Measurements from ENCODE around the gene BOLA1. TPM values are rescaled to one million over a fixed set of nuclear protein-coding genes. Genes with fewer than 3 reads are reported as not detected.
"Not testable (repeated sequence)": the region's sequence is repeated elsewhere in the genome, so short reads cannot be mapped to it uniquely, and the experiment has no call there.

Gene BOLA1
- total and polyA plus RNA-seq, 12 donors: 12.2 to 63.8 (median 34.0) TPM

DNA sequence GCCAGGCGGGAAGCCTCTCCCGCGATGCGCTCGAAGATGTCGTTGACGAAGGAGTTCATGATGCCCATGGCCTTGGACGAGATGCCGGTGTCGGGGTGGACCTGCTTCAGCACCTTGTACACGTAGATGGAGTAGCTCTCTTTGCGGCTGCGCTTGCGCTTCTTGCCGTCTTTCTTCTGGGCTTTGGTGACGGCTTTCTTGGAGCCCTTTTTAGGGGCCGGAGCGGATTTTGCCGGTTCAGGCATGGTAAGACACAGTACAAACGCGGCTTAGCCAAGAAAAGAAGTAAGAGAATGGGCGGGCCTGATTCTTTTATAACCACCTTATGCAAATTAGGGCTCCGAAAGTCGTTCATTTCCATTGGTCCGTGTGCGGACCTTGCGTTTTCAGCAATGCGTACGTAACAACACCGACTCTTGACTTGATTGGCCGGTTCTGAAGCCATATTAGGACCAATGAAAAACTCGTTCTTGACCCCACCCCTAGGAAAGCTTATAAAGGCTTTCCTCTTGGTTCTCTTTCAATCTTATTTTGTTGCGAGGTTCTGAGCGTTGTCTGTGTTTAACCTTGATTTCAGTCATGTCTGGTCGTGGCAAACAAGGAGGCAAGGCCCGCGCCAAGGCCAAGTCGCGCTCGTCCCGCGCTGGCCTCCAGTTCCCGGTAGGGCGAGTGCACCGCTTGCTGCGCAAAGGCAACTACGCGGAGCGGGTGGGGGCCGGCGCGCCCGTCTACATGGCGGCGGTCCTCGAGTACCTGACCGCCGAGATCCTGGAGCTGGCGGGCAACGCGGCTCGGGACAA, 12.8 kb upstream of the BOLA1 start:
- Histone ChIP-seq H3K9me3 (replicated peaks in 1 of 3) (no peaks in the 10 kb centered on the region), H3K4me1 (replicated peaks in 1 of 2) (peaks cover 9 to 15% of the 10 kb centered on the region in 2 donors), H3K4me3 (peak overlapping the region; percentile 67 to 81 (median 72)), H3K36me3 (replicated peaks in 1 of 2) (no peaks in the 10 kb centered on the region), H3K27ac (peak overlapping the region; percentile 95 to 100 (median 99)), H3K27me3 (no peaks in the 10 kb centered on the region)
- 0% methylated on average over 20 to 62 of the region's 62 CpGs for WGBS, 4 donors
- TF ChIP-seq POLR2A (IDR thresholded peaks at IDR 0.05): peak; percentile 100
- TF ChIP-seq, protein P1, sequence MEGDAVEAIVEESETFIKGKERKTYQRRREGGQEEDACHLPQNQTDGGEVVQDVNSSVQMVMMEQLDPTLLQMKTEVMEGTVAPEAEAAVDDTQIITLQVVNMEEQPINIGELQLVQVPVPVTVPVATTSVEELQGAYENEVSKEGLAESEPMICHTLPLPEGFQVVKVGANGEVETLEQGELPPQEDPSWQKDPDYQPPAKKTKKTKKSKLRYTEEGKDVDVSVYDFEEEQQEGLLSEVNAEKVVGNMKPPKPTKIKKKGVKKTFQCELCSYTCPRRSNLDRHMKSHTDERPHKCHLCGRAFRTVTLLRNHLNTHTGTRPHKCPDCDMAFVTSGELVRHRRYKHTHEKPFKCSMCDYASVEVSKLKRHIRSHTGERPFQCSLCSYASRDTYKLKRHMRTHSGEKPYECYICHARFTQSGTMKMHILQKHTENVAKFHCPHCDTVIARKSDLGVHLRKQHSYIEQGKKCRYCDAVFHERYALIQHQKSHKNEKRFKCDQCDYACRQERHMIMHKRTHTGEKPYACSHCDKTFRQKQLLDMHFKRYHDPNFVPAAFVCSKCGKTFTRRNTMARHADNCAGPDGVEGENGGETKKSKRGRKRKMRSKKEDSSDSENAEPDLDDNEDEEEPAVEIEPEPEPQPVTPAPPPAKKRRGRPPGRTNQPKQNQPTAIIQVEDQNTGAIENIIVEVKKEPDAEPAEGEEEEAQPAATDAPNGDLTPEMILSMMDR (IDR thresholded peaks at IDR 0.05): peak in 1 of 6 experiments; percentile 50
- intact Hi-C loops (cut with DNase I): no loop called here
- peak; percentile 92 to 98 (median 95) for DNase-seq

DNA sequence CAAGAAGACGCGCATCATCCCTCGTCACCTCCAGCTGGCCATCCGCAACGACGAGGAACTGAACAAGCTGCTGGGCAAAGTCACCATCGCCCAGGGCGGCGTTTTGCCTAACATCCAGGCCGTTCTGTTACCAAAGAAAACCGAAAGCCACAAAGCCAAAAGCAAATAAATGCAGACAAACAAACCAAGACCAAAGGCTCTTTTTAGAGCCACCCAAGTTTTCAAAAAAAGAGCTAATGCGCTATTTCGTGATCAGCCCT, 12.2 kb upstream of the BOLA1 start:
- 0 to 1% (median 0%) methylated on average over 8 to 13 of the region's 13 CpGs for WGBS, 4 donors

DNA sequence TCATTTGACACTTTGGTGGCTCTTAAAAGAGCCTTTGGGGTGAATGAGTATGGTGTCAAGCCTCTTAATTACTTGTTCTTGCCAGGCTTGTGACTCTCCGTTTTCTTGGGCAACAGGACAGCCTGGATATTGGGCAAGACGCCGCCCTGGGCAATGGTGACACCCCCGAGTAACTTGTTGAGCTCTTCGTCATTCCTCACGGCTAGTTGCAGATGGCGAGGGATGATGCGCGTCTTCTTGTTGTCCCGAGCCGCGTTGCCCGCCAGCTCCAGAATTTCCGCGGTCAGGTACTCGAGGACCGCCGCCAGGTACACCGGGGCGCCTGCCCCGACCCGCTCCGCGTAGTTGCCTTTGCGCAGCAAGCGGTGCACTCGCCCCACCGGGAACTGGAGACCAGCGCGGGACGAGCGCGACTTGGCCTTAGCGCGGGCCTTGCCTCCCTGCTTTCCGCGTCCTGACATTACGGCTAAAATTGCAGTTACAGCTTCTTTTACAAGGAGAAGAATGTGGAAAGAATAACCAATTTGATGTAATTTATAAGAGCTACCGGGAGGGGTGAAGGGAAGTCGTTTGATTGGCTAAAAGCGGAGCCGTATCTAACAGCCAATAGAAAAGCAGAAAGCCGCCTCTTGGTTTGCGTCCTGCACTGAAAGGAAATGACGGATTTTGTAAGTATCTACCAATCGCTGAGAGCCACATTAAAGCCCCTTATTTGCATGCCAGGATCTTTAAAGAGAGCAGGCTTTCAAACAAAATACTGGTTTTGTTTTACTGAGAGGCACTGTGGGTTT, 11.7 kb upstream of the BOLA1 start:
- intact Hi-C loops (cut with DNase I): no loop called here
- H3K4me3 ChIP-seq: peak overlapping the region; percentile 9 to 81 (median 56)
- DNase-seq: peak; percentile 84 to 97 (median 91)
- no peaks in the 10 kb centered on the region for H3K36me3 ChIP-seq (replicated peaks in 1 of 2)
- peaks cover 9 to 15% of the 10 kb centered on the region in 2 donors for H3K4me1 ChIP-seq (replicated peaks in 1 of 2)
- TF ChIP-seq, protein P1 (IDR thresholded peaks at IDR 0.05): peak in 3 of 6 experiments; percentile 20 to 41 (median 31)
- TF ChIP-seq POLR2A (IDR thresholded peaks at IDR 0.05): peak; percentile 96 to 97
- WGBS, 4 donors: 0 to 1% (median 0%) methylated on average over 24 to 46 of the region's 46 CpGs
- H3K9me3 ChIP-seq (replicated peaks in 1 of 3): no peaks in the 10 kb centered on the region
- no peaks in the 10 kb centered on the region for H3K27me3 ChIP-seq
- peak overlapping the region; percentile 95 to 100 (median 99) for H3K27ac ChIP-seq

More for the DNA sequence above, 12.2 kb upstream of the BOLA1 start:
- DNase-seq; intact Hi-C loops (cut with DNase I); H3K9me3 ChIP-seq (replicated peaks in 1 of 3); H3K27me3 ChIP-seq; H3K36me3 ChIP-seq (replicated peaks in 1 of 2): not testable (repeated sequence)
- Histone ChIP-seq H3K4me3 (peak overlapping the region; percentile 9 to 81 (median 56)), H3K4me1 (replicated peaks in 1 of 2) (peaks cover 9 to 15% of the 10 kb centered on the region in 2 donors), H3K27ac (peak overlapping the region; percentile 95 to 100 (median 99))

DNA sequence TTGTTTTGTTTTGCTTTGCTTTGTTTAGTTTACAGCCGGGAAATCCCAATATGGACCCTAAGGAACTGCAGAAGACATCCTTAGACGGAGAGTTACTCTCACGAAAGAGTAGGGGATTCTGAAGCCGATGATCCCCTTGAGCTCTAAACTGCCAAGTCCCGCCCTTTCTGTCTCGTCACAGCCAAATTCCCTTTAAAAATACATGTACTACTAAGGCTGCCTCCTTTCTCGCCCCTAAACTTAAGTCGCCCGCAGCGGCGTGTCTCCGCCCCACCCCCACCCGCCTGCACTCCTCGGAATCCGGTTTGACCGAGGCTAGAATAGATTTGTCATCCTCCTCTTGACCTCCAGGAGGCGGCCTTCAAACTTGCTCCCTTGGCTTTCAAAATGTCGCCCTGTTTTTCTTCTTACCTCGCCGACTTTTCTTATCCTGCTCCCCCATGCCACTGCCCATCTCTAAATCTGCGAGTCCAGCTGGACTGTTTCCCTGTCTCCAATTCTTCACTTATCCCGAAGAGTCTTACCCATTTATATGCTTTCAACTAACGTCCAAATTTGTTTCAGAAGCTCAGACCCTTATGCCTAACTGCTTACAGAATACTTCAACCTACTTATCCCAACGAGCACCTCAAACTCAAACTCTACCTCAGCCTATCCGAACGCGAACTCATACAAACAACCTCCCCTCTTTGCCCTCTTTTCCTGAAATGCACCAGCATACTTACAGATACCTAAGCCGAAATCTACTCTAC, 10.9 kb upstream of the BOLA1 start:
- H3K36me3 ChIP-seq (replicated peaks in 1 of 2): no peaks in the 10 kb centered on the region
- TF ChIP-seq, protein P1 (IDR thresholded peaks at IDR 0.05): peak in 5 of 6 experiments; percentile 28 to 60 (median 51)
- TF ChIP-seq POLR2A (IDR thresholded peaks at IDR 0.05): peak in 1 of 2 donors; percentile 38
- peak overlapping the region; percentile 95 to 100 (median 99) for H3K27ac ChIP-seq
- DNase-seq: peak; percentile 75 to 93 (median 83)
- no peaks in the 10 kb centered on the region for H3K9me3 ChIP-seq (replicated peaks in 1 of 3)
- 4 to 5% (median 4%) methylated on average over 28 of the region's 28 CpGs for WGBS, 4 donors
- no peaks in the 10 kb centered on the region for H3K27me3 ChIP-seq
- H3K4me1 ChIP-seq (replicated peaks in 1 of 2): peaks cover 9 to 15% of the 10 kb centered on the region in 2 donors
- intact Hi-C loops (cut with DNase I): no loop called here
- H3K4me3 ChIP-seq: peak overlapping the region in 2 of 4 donors; percentile 48 to 81
